B cell (primary cell): Measurements from ENCODE around the gene TMEM164. TPM values are rescaled to one million over a fixed set of nuclear protein-coding genes. Genes with fewer than 3 reads are reported as not detected.

ENCODE experiments used
- ATAC-seq: fragments of 200-7000 bp; cut with Tn5 transposase; one replicate; pipeline ENCODE4 v1.10.0; 2021; ENCODE audit warnings: low read depth, mild to moderate bottlenecking, moderate number of reproducible peaks, moderate library complexity
- CTCF ChIA-PET: fragments of 350-600 bp; sonication (Branson Sonifier 250); formaldehyde crosslinking; loops from one replicate; lab custom pipeline; 2021; ENCODE audit warnings: antibody characterized with exemption, inconsistent platforms; lab: Charles Lee
- POLR2A ChIA-PET: fragments of 350-600 bp; sonication (Branson Sonifier 250); formaldehyde crosslinking; loops from one replicate; lab custom pipeline; 2021; ENCODE audit warnings: antibody characterized with exemption; lab: Charles Lee
- DNase-seq: peaks from one replicate; pipeline ENCODE4 v3.0.0; 2013
- H2AFZ ChIP-seq: 2 replicates; pipeline ENCODE4 v1.6.1; 2012; ENCODE audit warnings: mild to moderate bottlenecking, low read depth, low read length; ENCODE audit not compliant: insufficient read depth, poor library complexity, severe bottlenecking
- H3K27ac ChIP-seq, 2 donors: 1 replicate in 1 of 2; 2 replicates in 1 of 2; pipeline ENCODE4 v1.5.1; 2012 to 2013; ENCODE audit warnings: low read length in 2 of 2, mild to moderate bottlenecking in 2 of 2, moderate library complexity in 1 of 2
- H3K27me3 ChIP-seq, 4 experiments: fragments of 200-600 bp in 1 of 4; sonication (generic) in 1 of 4; replicated peaks in 1 of 4; 1 replicate in 2 of 4; 2 replicates in 2 of 4; pipeline versions ENCODE4 v1.6.1 to v1.7.0; 2013 to 2016; ENCODE audit warnings: low read length in 3 of 4, mild to moderate bottlenecking in 2 of 4, mixed read lengths in 1 of 4, moderate library complexity in 1 of 4; ENCODE audit not compliant: insufficient read depth in 4 of 4, control insufficient read depth in 3 of 4; ENCODE audit errors: control extremely low read depth in 1 of 4
- H3K36me3 ChIP-seq, 2 experiments: replicated peaks in 1 of 2; 1 replicate in 1 of 2; 2 replicates in 1 of 2; pipeline versions ENCODE4 v1.6.1 to v1.7.1; 2013; ENCODE audit warnings: low read length in 1 of 2; ENCODE audit not compliant: insufficient read depth in 2 of 2, control insufficient read depth in 1 of 2; ENCODE audit errors: control extremely low read depth in 1 of 2, extremely low read depth in 1 of 2
- H3K4me1 ChIP-seq, 2 donors: fragments of 200-600 bp in 1 of 2; sonication (generic) in 1 of 2; 1 replicate in 1 of 2; 2 replicates in 1 of 2; pipeline versions ENCODE4 v1.5.1 to v1.6.1; 2013 to 2017; ENCODE audit warnings: low read length in 2 of 2; ENCODE audit not compliant: control insufficient read depth in 2 of 2, insufficient read depth in 2 of 2
- H3K4me2 ChIP-seq: replicated peaks from 2 replicates; pipeline ENCODE3; 2012; ENCODE audit warnings: mild to moderate bottlenecking, low read depth, low read length; ENCODE audit not compliant: poor library complexity, severe bottlenecking
- H3K4me3 ChIP-seq, 5 experiments: fragments of 200-600 bp in 1 of 5; sonication (generic) in 1 of 5; 1 replicate in 3 of 5; 2 replicates in 2 of 5; pipeline versions ENCODE4 v1.5.1 to v1.7.0; 2011 to 2016; ENCODE audit warnings: low read length in 4 of 5, mild to moderate bottlenecking in 4 of 5, low read depth in 2 of 5, control low read depth in 1 of 5, moderate library complexity in 1 of 5; ENCODE audit not compliant: insufficient read depth in 1 of 5; ENCODE audit errors: control extremely low read depth in 1 of 5, extremely low read depth in 1 of 5
- H3K79me2 ChIP-seq: fragments of 200-600 bp; sonication (generic); one replicate; pipeline ENCODE4 v1.6.0; 2016; ENCODE audit warnings: low read length; ENCODE audit not compliant: control insufficient read depth, insufficient read depth
- H3K9ac ChIP-seq: fragments of 200-600 bp; sonication (generic); 2 replicates; pipeline ENCODE4 v1.6.1; 2017; ENCODE audit warnings: mild to moderate bottlenecking, low read length, moderate library complexity
- H3K9me3 ChIP-seq, 3 donors: one replicate each; pipeline versions ENCODE4 v1.6.1 to v1.7.1; 2013; ENCODE audit warnings: low read length in 2 of 3; ENCODE audit not compliant: control insufficient read depth in 2 of 3, insufficient read depth in 1 of 3; ENCODE audit errors: control extremely low read depth in 1 of 3
- H4K20me1 ChIP-seq: 2 replicates; pipeline ENCODE4 v1.6.0; 2012; ENCODE audit warnings: mild to moderate bottlenecking, low read length; ENCODE audit not compliant: insufficient read depth, control insufficient read depth, poor library complexity, severe bottlenecking
- H3K27ac Mint-ChIP-seq: one replicate; pipeline ENCODE4 v1.8.0; 2021; ENCODE audit warnings: mixed read lengths
- H3K27me3 Mint-ChIP-seq: one replicate; pipeline ENCODE4 v1.8.0; 2021; ENCODE audit warnings: mixed read lengths
- H3K4me1 Mint-ChIP-seq: one replicate; pipeline ENCODE4 v1.8.0; 2021; ENCODE audit warnings: mixed read lengths
- H3K4me3 Mint-ChIP-seq: one replicate; pipeline ENCODE4 v1.8.0; 2021; ENCODE audit warnings: mixed read lengths
- H3K9me3 Mint-ChIP-seq: one replicate; pipeline ENCODE4 v1.8.0; 2022; ENCODE audit warnings: mixed read lengths; ENCODE audit not compliant: insufficient read depth
- EZH2 ChIP-seq: IDR thresholded peaks from 2 replicates; pipeline ENCODE4 v1.6.1; 2012; ENCODE audit warnings: borderline replicate concordance, low read depth, mild to moderate bottlenecking, moderate library complexity, low read length; ENCODE audit not compliant: insufficient read depth, poor library complexity, severe bottlenecking
- WGBS: methylation state at CpG from one replicate; pipeline ENCODE4 v1.1.5; 2013; ENCODE audit warnings: missing lambda C conversion rate; ENCODE audit not compliant: insufficient coverage; 5-methylcytosine and 5-hydroxymethylcytosine counted together
- intact Hi-C: fragments of 100-400 bp; cut with micrococcal nuclease; formaldehyde crosslinking; loops from one replicate; pipeline ENCODE4 v1.10.0; 2022
- polyA plus RNA-seq: library from polyadenylated mRNA; depleted of rRNA; stranded (reverse); fragments of >200 nt; gene quantifications from 2 replicates; pipeline ENCODE4 v1.2.3, GENCODE V29; 2012
- total RNA-seq, 2 donors: library from RNA; stranded (reverse); fragments of 120-200 nt in 1 of 2; gene quantifications; 1 replicate in 1 of 2; 2 replicates in 1 of 2; pipeline versions ENCODE4 v1.2.3 to v1.2.4, GENCODE V29; 2013 to 2022
- TF ChIP-seq, protein P1 (sequence below): fragments of 200-600 bp; IDR thresholded peaks from one replicate; pipeline ENCODE4 v1.8.0; 2022; ENCODE audit warnings: antibody characterized with exemption, mild to moderate bottlenecking

TMEM164 gene
- total and polyA plus RNA-seq, 2 donors (not counting 1 experiment from before 2014, with no cell fraction given): 9.4 to 26.6 TPM

DNA sequence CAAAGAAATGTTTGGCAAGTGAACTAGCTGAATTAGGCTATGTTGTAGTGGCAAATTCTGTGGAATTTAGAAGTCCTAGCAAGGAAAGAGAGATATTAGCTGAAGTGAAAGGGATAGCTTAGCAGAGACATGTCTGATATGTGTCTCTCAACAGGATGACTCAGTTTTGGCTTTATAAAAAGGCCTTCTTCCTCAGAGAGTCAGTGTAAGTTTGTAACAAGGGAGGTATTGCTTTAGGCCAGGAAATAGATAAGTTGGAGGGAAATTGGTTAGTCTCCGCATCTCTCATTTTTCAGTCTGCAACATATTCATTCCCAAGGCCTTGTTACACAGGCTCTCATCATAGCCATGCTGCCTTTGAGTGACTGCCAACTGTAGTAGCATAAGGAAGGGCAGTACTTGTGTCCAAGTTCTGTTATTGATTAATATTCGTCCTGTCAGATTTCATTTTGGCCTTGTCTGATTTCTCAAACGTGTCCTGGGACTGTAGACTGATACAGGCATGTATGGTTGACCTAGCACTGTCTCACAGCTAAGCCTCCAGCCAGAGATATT is 4.0 kb downstream of the TMEM164 start:
- peaks cover 14% of the 10 kb centered on the region for H3K79me2 ChIP-seq
- CTCF ChIA-PET: interaction anchor here (1.4 to 1.6 kb wide), 2 partner anchors 21 to 53 kb away, joined by 3 read pairs; no protein-coding TSS in a partner anchor
- Mint-ChIP-seq H3K4me3 (no peak overlapping the region), H3K27ac (no peak overlapping the region), H3K4me1 (peaks cover 51% of the 10 kb centered on the region), H3K27me3 (no peaks in the 10 kb centered on the region), H3K9me3 (no peaks in the 10 kb centered on the region)
- POLR2A ChIA-PET: no interaction called here
- no peaks in the 10 kb centered on the region for H3K36me3 ChIP-seq
- no peaks in the 10 kb centered on the region for H3K9me3 ChIP-seq
- TF ChIP-seq, protein P1, sequence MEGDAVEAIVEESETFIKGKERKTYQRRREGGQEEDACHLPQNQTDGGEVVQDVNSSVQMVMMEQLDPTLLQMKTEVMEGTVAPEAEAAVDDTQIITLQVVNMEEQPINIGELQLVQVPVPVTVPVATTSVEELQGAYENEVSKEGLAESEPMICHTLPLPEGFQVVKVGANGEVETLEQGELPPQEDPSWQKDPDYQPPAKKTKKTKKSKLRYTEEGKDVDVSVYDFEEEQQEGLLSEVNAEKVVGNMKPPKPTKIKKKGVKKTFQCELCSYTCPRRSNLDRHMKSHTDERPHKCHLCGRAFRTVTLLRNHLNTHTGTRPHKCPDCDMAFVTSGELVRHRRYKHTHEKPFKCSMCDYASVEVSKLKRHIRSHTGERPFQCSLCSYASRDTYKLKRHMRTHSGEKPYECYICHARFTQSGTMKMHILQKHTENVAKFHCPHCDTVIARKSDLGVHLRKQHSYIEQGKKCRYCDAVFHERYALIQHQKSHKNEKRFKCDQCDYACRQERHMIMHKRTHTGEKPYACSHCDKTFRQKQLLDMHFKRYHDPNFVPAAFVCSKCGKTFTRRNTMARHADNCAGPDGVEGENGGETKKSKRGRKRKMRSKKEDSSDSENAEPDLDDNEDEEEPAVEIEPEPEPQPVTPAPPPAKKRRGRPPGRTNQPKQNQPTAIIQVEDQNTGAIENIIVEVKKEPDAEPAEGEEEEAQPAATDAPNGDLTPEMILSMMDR: no peak
- TF ChIP-seq EZH2: no peak
- intact Hi-C loops: loop anchor here (10.0 kb wide), 1 partner anchor 138 kb away; no protein-coding TSS in a partner anchor
- H2AFZ ChIP-seq: no peak overlapping the region
- H3K27ac ChIP-seq: no peak overlapping the region
- no peak overlapping the region for H3K9ac ChIP-seq
- H4K20me1 ChIP-seq: no peaks in the 10 kb centered on the region
- ATAC-seq (no peak), DNase-seq (no peak)
- H3K4me3 ChIP-seq: no peak overlapping the region
- WGBS: no CpG with 5 or more reads among the region's 3 CpGs
- no peak overlapping the region for H3K4me2 ChIP-seq
- no peaks in the 10 kb centered on the region for H3K27me3 ChIP-seq
- H3K4me1 ChIP-seq: peaks cover 15 to 20% of the 10 kb centered on the region in 2 donors

DNA sequence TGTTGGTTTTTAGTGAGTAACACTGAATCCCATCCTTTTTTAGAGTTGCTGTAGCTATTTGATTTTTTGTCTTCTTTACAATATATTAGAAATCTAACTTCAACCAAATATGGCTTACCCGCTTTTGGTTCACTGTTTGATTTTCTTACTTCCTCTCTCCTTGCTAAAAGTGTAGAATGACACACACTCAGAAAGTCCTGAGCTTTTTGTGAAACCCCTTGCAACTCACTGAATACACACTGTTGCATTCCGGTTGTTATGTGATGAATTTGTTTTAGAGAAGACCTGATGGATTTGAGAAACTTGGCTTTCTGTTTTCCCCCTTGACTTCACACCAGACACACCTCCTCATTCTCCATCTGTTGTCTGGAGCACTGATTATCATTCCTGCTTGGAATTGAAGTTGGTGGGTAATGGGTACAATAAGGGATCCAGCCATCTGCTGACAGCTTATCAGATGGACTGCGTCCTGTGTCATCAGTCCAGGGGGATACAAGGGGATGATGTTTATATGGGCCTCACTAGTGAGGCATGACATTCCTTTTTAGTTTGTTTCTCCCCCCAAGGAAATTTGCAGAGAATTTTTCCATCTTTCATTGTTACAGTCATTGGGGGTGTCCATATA is 5.2 kb downstream of the TMEM164 start:
- Histone ChIP-seq H3K4me2 (no peak overlapping the region), H3K4me1 (peaks cover 14 to 18% of the 10 kb centered on the region in 2 donors), H3K79me2 (peaks cover 12% of the 10 kb centered on the region), H2AFZ (no peak overlapping the region), H3K27ac (no peak overlapping the region), H3K9ac (no peak overlapping the region), H3K9me3 (no peaks in the 10 kb centered on the region), H3K36me3 (peaks cover 0 to 2% of the 10 kb centered on the region in 2 experiments), H3K4me3 (no peak overlapping the region), H4K20me1 (no peaks in the 10 kb centered on the region), H3K27me3 (no peaks in the 10 kb centered on the region)
- Mint-ChIP-seq H3K4me3 (no peak overlapping the region), H3K27me3 (no peaks in the 10 kb centered on the region), H3K4me1 (peaks cover 51% of the 10 kb centered on the region), H3K9me3 (no peaks in the 10 kb centered on the region), H3K27ac (no peak overlapping the region)
- intact Hi-C loops: loop anchor here (10.0 kb wide), 1 partner anchor 137 kb away; no protein-coding TSS in a partner anchor
- TF ChIP-seq, protein P1: no peak
- no peak for TF ChIP-seq EZH2
- POLR2A ChIA-PET: no interaction called here
- ATAC-seq (no peak), DNase-seq (no peak)
- WGBS: no CpG with 5 or more reads among the region's 3 CpGs
- CTCF ChIA-PET: interaction anchor here (1.4 to 1.6 kb wide), 2 partner anchors 20 to 52 kb away, joined by 3 read pairs; no protein-coding TSS in a partner anchor
